GM19438 (cell line): ENCODE data around the gene DMBT1.

Experiments used
- ATAC-seq: cut with Tn5 transposase; IDR thresholded peaks from one replicate; pipeline ENCODE4 v1.9.1; 2021; ENCODE audit warnings: low read depth; ENCODE audit not compliant: unreplicated experiment

DMBT1 gene

GRCh38 chr10:122664501-122664900 lies 103.9 kb downstream of the DMBT1 start:
- ATAC-seq = no peak

- ATAC-seq = no peak
Observed at GRCh38 chr10:122665329-122665860, 104.8 kb downstream of the DMBT1 start.

- no peak for ATAC-seq
Observed at GRCh38 chr10:122665946-122666345, 105.4 kb downstream of the DMBT1 start.

GRCh38 chr10:122669045-122669444 lies 108.5 kb downstream of the DMBT1 start:
- no peak for ATAC-seq

GRCh38 chr10:122669842-122670241 lies 109.3 kb downstream of the DMBT1 start:
- no peak for ATAC-seq

- no peak for ATAC-seq
Observed at GRCh38 chr10:122671355-122671754, 110.8 kb downstream of the DMBT1 start.

- ATAC-seq = no peak
Observed at GRCh38 chr10:122672655-122673054, 112.1 kb downstream of the DMBT1 start.

- no peak for ATAC-seq
Observed at GRCh38 chr10:122673269-122673668, 112.7 kb downstream of the DMBT1 start.

- no peak for ATAC-seq
Observed at GRCh38 chr10:122673731-122674130, 113.2 kb downstream of the DMBT1 start.

GRCh38 chr10:122674781-122675180 lies 114.2 kb downstream of the DMBT1 start:
- no peak for ATAC-seq

GRCh38 chr10:122675278-122675677 lies 114.7 kb downstream of the DMBT1 start:
- ATAC-seq = no peak

GRCh38 chr10:122678266-122678665 lies 117.7 kb downstream of the DMBT1 start:
- ATAC-seq = no peak

GRCh38 chr10:122682522-122682921 lies 122.0 kb downstream of the DMBT1 start:
- ATAC-seq = no peak

GRCh38 chr10:122688293-122688989 lies 127.9 kb downstream of the DMBT1 start:
- no peak for ATAC-seq

- no peak for ATAC-seq
Observed at GRCh38 chr10:122689146-122689820, 128.7 kb downstream of the DMBT1 start.

- no peak for ATAC-seq
Observed at GRCh38 chr10:122692744-122693143, 132.2 kb downstream of the DMBT1 start.
